Activated T-helper 1 cell treated with anti-CD3 and anti-CD28 coated beads, Interleukin-2, amount 50 U/mL, for 16 hours (primary cell): ENCODE data around the gene RPRD1A.
"Not testable (repeated sequence)": the region's sequence is repeated elsewhere in the genome, so short reads cannot be mapped to it uniquely, and the experiment has no call there.

Experiments
- DNase-seq, 2 donors: peaks; one replicate each; pipeline ENCODE4 v3.0.0-alpha.2; 2020; ENCODE audit warnings: low read depth in 1 of 2, low spot score in 1 of 2

The RPRD1A gene

GRCh38 chr18:36031903-36032302, 35.5 kb downstream of the RPRD1A start:
- no peak for DNase-seq

GRCh38 chr18:36031407-36031806, 36.0 kb downstream of the RPRD1A start:
- no peak for DNase-seq

GRCh38 chr18:36028859-36029258, 38.5 kb downstream of the RPRD1A start:
- no peak for DNase-seq

GRCh38 chr18:36025025-36025424, 42.3 kb downstream of the RPRD1A start:
- no peak for DNase-seq

- not testable (repeated sequence) for DNase-seq
Measured at GRCh38 chr18:36024241-36024640, 43.1 kb downstream of the RPRD1A start.

GRCh38 chr18:36023336-36023735, 44.0 kb downstream of the RPRD1A start:
- DNase-seq = no peak

- no peak for DNase-seq
Measured at GRCh38 chr18:36020174-36020711, 47.1 kb downstream of the RPRD1A start.

GRCh38 chr18:36017232-36017631, 50.1 kb downstream of the RPRD1A start:
- DNase-seq = no peak

- DNase-seq = no peak
Measured at GRCh38 chr18:36015629-36016028, 51.7 kb downstream of the RPRD1A start.

GRCh38 chr18:36012891-36013290, 54.5 kb downstream of the RPRD1A start:
- DNase-seq = no peak

- DNase-seq = no peak
Measured at GRCh38 chr18:36009214-36009613, 58.1 kb downstream of the RPRD1A start.

GRCh38 chr18:36006997-36007396, 60.4 kb downstream of the RPRD1A start:
- no peak for DNase-seq

GRCh38 chr18:35999925-36000324, 67.4 kb downstream of the RPRD1A start:
- no peak for DNase-seq

GRCh38 chr18:35998967-35999366, 68.4 kb downstream of the RPRD1A start:
- DNase-seq = no peak

- no peak for DNase-seq
Measured at GRCh38 chr18:35993013-35993412, 74.3 kb downstream of the RPRD1A start.

- DNase-seq = no peak
Measured at GRCh38 chr18:35991696-35992095, 75.7 kb downstream of the RPRD1A start.

GRCh38 chr18:35983818-35984217, 83.5 kb downstream of the RPRD1A start:
- no peak for DNase-seq

GRCh38 chr18:35983147-35983546, 84.2 kb downstream of the RPRD1A start:
- DNase-seq = no peak

GRCh38 chr18:35982409-35983114, 84.8 kb downstream of the RPRD1A start:
- DNase-seq = no peak

GRCh38 chr18:35979112-35979511, 88.2 kb downstream of the RPRD1A start:
- DNase-seq = no peak

- no peak for DNase-seq
Measured at GRCh38 chr18:35974181-35974580, 93.2 kb downstream of the RPRD1A start.

- DNase-seq = no peak
Measured at GRCh38 chr18:35973650-35974049, 93.7 kb downstream of the RPRD1A start.
